Suppressor macrophage (primary cell): ENCODE data around the gene CXCL6.

Experiments
- DNase-seq, 4 experiments: peaks; one replicate each; pipeline ENCODE4 v3.0.0-alpha.2; 2020 to 2022
- total RNA-seq, 17 experiments: gene quantifications; one replicate each; lab custom pipeline; 2026; ENCODE audit warnings: mixed read lengths in 6 of 17, inconsistent platforms in 3 of 17; lab: John Stamatoyannopoulos, UW

The CXCL6 gene
- total RNA-seq, result 0 to 1.3 (median 0.10) reads per million in 17 experiments

GRCh38 chr4:73836373-73837279, at the start of gene CXCL6:
Gene CXCL6, plus strand, starts transcription at chr4:73836678. Its CDS starts 73 bp downstream, at chr4:73836751.
- peak; percentile 26 to 60 (median 54) for DNase-seq

- no peak for DNase-seq
These were observed 48.1 kb upstream of the CXCL6 start for GRCh38 chr4:73788411-73788810.

GRCh38 chr4:73798842-73799241, 37.6 kb upstream of the CXCL6 start:
- DNase-seq, result no peak

GRCh38 chr4:73800206-73800605, 36.3 kb upstream of the CXCL6 start:
- DNase-seq, result no peak

- DNase-seq, result no peak
These were observed 34.8 kb upstream of the CXCL6 start for GRCh38 chr4:73801692-73802091.

- DNase-seq, result no peak
These were observed 33.3 kb upstream of the CXCL6 start for GRCh38 chr4:73803213-73803612.

- no peak for DNase-seq
These were observed 26.3 kb upstream of the CXCL6 start for GRCh38 chr4:73810191-73810590.

- DNase-seq, result no peak
These were observed 24.6 kb upstream of the CXCL6 start for GRCh38 chr4:73811841-73812240.

- no peak for DNase-seq
These were observed 21.8 kb upstream of the CXCL6 start for GRCh38 chr4:73814679-73815078.

GRCh38 chr4:73815145-73815544, 21.3 kb upstream of the CXCL6 start:
- peak; percentile 23 to 68 (median 48) for DNase-seq

GRCh38 chr4:73816814-73817213, 19.7 kb upstream of the CXCL6 start:
- peak in 2 of 4 experiments; percentile 20 to 34 for DNase-seq

GRCh38 chr4:73817341-73817740, 19.1 kb upstream of the CXCL6 start:
- DNase-seq, result no peak

GRCh38 chr4:73821325-73821724, 15.2 kb upstream of the CXCL6 start:
- DNase-seq, result peak in 1 of 4 experiments; percentile 11

GRCh38 chr4:73822389-73822788, 14.1 kb upstream of the CXCL6 start:
- no peak for DNase-seq

GRCh38 chr4:73822812-73823504, 13.5 kb upstream of the CXCL6 start:
- DNase-seq, result peak; percentile 52 to 84 (median 66)

- no peak for DNase-seq
These were observed 12.7 kb upstream of the CXCL6 start for GRCh38 chr4:73823760-73824159.

GRCh38 chr4:73828956-73829355, 7.5 kb upstream of the CXCL6 start:
- DNase-seq, result peak; percentile 40 to 77 (median 60)

- no peak for DNase-seq
These were observed 4.9 kb upstream of the CXCL6 start for GRCh38 chr4:73831569-73831968.

- peak in 1 of 4 experiments; percentile 6 for DNase-seq
These were observed 3.7 kb upstream of the CXCL6 start for GRCh38 chr4:73832651-73833237.

- no peak for DNase-seq
These were observed 2.6 kb downstream of the CXCL6 start for GRCh38 chr4:73839071-73839470.

- no peak for DNase-seq
These were observed 3.2 kb downstream of the CXCL6 start for GRCh38 chr4:73839715-73840114.

- no peak for DNase-seq
These were observed 4.9 kb downstream of the CXCL6 start for GRCh38 chr4:73841243-73841925.

GRCh38 chr4:73842696-73843095, 6.2 kb downstream of the CXCL6 start:
- no peak for DNase-seq
